Measurements from ENCODE around the gene CES4A.
"Not testable (repeated sequence)": the region's sequence is repeated elsewhere in the genome, so short reads cannot be mapped to it uniquely, and the experiment has no call there.

CES4A gene

DNA sequence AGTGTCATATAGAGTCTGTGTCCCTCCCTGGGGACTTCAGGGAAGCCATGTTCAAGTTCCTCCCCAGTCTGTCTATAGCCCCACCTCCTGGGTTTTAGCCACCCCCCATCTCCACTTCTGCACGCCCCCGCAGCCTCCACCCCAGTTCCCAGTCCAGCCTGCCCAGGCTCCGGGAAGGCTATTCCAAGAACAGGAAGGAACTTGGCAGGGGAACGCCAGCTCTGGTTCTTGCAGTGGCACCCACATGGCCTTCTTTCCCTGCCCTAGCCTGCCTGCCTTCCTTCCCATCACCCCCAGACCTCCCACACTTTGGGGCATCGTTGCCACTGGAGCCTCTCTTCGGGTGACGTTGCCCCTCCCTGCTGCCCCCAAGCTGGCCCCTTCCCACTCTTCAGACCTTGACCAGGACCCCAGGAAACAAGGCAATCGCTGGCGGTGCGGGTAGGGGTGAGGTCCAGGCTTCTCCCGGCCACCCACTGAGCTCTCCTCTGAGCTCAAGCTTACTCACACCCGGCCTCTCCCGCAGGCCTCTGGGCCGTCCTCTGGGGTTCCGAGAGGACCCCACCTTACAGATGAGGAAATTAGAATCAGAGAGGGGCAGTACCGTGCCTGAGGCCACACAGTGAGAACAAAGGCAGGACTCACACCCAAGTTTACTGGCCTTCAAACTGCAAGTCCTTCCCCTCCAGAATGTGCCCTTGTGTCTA lies 9.2 kb upstream of the CES4A start:
- FAIRE-seq, result no peak
- DNase-seq (ENCODE audit: insufficient read length, low spot score), result no peak

DNA sequence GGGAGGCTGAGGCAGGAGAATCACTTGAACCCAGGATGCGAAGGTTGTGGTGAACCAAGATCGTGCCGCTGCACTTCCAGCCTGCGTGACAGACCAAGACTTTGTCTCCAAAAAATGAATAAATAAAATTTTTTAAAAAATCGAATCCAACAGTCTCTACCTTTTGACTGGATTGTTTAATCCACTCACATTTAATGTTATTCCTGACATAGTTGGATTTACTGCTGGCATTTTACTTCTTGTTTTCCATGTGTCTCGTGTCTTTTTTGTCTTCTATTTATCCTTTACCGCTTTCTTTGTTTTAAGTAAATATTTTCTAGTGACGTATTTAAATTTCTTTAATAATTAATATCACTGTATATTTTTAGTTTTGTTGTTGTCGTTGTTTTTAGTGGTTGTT lies 5.4 kb upstream of the CES4A start:
- TF ChIP-seq TAF1 (IDR thresholded peaks at IDR 0.05; ENCODE audit: low read depth, low read length) (no peak), POLR2AphosphoS5 (IDR thresholded peaks at IDR 0.05; ENCODE audit: low read depth, low read length) (no peak), POLR2A (IDR thresholded peaks at IDR 0.05; ENCODE audit: low read depth, low read length) (no peak), PAX5 (IDR thresholded peaks at IDR 0.05; ENCODE audit: insufficient read depth, low read length, severe bottlenecking) (no peak), SPI1 (IDR thresholded peaks at IDR 0.05; ENCODE audit: low read depth, low read length) (no peak), POU2F2 (IDR thresholded peaks at IDR 0.05; ENCODE audit: low read depth, low read length) (no peak)
- DNase-seq (ENCODE audit: insufficient read length, low spot score) (no peak), FAIRE-seq (no peak)

More for the DNA sequence above, 9.2 kb upstream of the CES4A start:
- TF ChIP-seq SPI1 (IDR thresholded peaks at IDR 0.05; ENCODE audit: low read depth, low read length) (no peak), POLR2AphosphoS5 (IDR thresholded peaks at IDR 0.05; ENCODE audit: low read depth, low read length) (no peak), POU2F2 (IDR thresholded peaks at IDR 0.05; ENCODE audit: low read depth, low read length) (no peak), TAF1 (IDR thresholded peaks at IDR 0.05; ENCODE audit: low read depth, low read length) (no peak), POLR2A (IDR thresholded peaks at IDR 0.05; ENCODE audit: low read depth, low read length) (no peak), PAX5 (IDR thresholded peaks at IDR 0.05; ENCODE audit: insufficient read depth, low read length, severe bottlenecking) (no peak)

DNA sequence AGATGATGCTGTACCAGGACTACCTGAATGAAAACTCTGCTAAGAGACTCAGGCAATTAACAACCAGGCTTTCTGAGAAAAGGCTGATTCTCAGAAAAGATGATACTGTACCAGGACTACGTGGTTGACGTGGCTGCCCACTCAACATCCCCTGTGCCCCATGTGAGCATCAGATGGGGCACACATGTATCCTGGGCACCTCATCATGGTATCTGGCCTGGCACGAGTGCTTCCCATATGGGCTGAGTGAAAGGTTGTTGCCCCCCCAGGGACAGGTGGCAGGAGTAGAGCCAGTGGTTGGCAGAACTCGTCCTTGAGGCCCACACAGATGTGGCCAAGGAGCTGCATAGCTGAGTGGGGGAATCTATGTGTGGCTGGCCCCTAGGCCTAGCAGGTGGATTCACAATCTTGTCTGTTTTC lies 3.5 kb upstream of the CES4A start:
- TF ChIP-seq POLR2AphosphoS5 (IDR thresholded peaks at IDR 0.05; ENCODE audit: low read depth, low read length) (no peak), PAX5 (IDR thresholded peaks at IDR 0.05; ENCODE audit: insufficient read depth, low read length, severe bottlenecking) (no peak), TAF1 (IDR thresholded peaks at IDR 0.05; ENCODE audit: low read depth, low read length) (no peak), SPI1 (IDR thresholded peaks at IDR 0.05; ENCODE audit: low read depth, low read length) (no peak), POU2F2 (IDR thresholded peaks at IDR 0.05; ENCODE audit: low read depth, low read length) (no peak), POLR2A (IDR thresholded peaks at IDR 0.05; ENCODE audit: low read depth, low read length) (no peak)
- no peak for FAIRE-seq
- no peak for DNase-seq (ENCODE audit: insufficient read length, low spot score)

DNA sequence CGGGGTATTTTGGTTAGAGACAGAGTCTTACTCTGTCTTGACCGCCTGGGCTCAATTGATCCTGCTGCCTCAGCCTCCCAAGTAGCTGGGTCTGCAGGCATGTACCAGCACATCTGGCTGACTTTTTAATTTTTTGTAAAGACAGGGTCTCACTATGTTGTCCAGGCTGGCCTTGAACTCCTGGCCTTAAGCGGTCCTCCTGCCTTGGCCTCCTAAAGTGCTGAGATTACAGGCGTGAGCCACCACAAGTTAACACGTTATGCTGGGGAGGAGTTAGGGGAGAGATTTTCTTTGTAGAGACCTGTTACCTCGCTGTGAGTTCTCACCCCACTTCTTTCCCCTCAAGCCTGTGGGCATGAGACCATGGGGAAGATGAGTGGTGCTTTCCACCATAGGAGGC lies 1.8 kb upstream of the CES4A start:
- TF ChIP-seq POLR2AphosphoS5 (IDR thresholded peaks at IDR 0.05; ENCODE audit: low read depth, low read length), result no peak
- TF ChIP-seq POU2F2 (IDR thresholded peaks at IDR 0.05; ENCODE audit: low read depth, low read length), result no peak
- no peak for TF ChIP-seq POLR2A (IDR thresholded peaks at IDR 0.05; ENCODE audit: low read depth, low read length)
- TF ChIP-seq SPI1 (IDR thresholded peaks at IDR 0.05; ENCODE audit: low read depth, low read length), result no peak
- TF ChIP-seq TAF1 (IDR thresholded peaks at IDR 0.05; ENCODE audit: low read depth, low read length), result no peak
- TF ChIP-seq PAX5 (IDR thresholded peaks at IDR 0.05; ENCODE audit: insufficient read depth, low read length, severe bottlenecking), result no peak
- DNase-seq (ENCODE audit: insufficient read length, low spot score), result no peak
- no peak for FAIRE-seq

DNA sequence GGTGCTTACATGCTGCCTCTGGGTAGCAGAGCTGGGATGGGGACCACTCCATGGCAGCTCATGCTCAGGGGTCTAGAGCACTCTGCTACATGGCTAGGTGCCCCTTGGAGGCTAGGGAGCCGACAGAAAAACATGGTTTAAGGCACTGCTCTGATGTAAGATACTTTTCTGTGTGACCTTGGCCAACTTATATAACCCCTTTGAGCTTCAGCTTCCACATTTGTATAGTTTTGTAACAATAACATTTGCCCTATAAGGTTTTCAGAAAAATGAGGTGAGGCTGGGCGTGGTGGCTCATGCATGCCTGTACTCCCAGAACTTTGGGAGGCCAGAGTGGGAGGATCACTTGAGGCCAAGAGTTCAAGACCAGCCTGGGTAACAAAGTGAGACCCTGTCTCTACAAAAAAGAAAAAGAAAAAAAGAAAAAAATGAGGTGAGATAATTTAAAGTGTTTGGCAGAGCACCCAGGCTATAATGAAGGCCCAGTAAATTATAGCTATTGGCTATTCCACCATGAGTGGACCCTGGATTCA lies 3.2 kb downstream of the CES4A start:
- no peak for DNase-seq (ENCODE audit: insufficient read length, low spot score)
- TF ChIP-seq SPI1 (IDR thresholded peaks at IDR 0.05; ENCODE audit: low read depth, low read length), result no peak
- TF ChIP-seq POLR2AphosphoS5 (IDR thresholded peaks at IDR 0.05; ENCODE audit: low read depth, low read length), result no peak
- FAIRE-seq, result no peak

DNA sequence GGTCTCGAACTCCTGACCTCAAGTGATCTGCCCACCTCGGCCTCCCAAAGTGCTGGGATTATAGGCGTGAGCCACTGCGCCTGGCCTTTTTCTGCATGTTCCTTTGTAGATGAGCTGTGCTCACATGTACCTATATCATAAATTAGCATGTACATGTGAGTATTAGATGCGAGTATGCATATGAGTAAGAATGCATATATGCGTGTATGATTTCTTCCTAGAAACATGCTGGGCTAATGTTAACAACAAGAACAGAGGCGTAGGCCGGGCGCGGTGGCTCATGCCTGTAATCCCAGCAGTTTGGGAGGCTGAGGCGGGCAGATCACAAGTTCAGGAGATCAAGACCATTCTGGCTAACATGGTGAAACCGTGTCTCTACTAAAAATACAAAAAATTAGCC lies 5.2 kb downstream of the CES4A start:
- FAIRE-seq; DNase-seq (ENCODE audit: insufficient read length, low spot score): not testable (repeated sequence)

DNA sequence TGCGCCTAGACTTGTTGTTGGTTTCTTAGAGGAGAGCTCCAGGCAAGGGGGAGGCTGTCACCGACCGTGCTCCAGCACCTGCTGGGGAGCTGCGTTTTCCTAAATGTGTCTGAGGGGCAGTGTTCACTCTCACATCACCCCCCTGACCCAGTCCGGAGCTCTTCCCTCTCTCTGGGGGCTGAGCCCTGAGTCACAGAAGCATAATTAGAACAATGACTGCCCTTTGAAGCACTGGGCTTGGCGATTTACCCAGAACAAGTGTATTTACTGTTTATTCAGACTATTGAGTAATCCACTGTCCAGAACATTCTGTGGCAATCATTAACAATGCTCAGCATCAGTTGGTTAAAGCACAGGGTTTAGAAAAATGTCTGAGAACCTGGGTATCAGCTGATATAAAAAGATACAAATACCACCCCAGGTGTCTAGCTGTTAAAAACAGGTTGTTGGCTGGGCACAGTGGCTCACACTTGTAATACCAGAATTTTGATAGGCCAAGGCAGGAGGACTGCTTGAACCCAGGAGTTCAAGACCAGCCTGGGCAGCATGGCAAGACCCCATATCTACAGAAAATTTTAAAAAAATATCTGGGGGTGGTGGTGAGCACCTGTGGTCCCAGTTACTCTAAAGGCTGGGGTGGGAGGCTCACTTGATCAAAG lies 8.1 kb downstream of the CES4A start:
- DNase-seq (ENCODE audit: insufficient read length, low spot score) (no peak), FAIRE-seq (no peak)
- TF ChIP-seq SPI1 (IDR thresholded peaks at IDR 0.05; ENCODE audit: low read depth, low read length), result no peak
- no peak for TF ChIP-seq PAX5 (IDR thresholded peaks at IDR 0.05; ENCODE audit: insufficient read depth, low read length, severe bottlenecking)

DNA sequence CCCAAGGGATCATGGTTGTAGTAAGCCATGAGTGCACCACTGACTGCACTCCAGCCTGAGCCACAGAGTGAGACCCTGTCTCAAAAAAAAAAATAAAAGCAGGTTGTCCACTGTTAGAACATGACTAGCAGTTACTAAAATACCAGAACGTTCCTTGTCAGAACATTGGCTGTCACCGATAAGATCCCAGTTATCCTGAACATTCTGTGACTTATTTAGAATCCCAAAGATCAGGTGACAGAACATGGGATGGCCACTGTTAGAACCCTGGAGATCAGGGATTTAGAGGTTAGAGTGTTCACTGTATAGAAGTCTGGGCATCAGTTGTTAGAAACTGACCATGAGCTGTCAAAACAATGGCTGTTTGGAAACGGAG lies 8.6 kb downstream of the CES4A start:
- no peak for FAIRE-seq
- TF ChIP-seq SPI1 (IDR thresholded peaks at IDR 0.05; ENCODE audit: low read depth, low read length) (no peak), POLR2A (IDR thresholded peaks at IDR 0.05; ENCODE audit: low read depth, low read length) (no peak), POLR2AphosphoS5 (IDR thresholded peaks at IDR 0.05; ENCODE audit: low read depth, low read length) (no peak), TAF1 (IDR thresholded peaks at IDR 0.05; ENCODE audit: low read depth, low read length) (no peak), POU2F2 (IDR thresholded peaks at IDR 0.05; ENCODE audit: low read depth, low read length) (no peak)
- DNase-seq (ENCODE audit: insufficient read length, low spot score), result no peak

DNA sequence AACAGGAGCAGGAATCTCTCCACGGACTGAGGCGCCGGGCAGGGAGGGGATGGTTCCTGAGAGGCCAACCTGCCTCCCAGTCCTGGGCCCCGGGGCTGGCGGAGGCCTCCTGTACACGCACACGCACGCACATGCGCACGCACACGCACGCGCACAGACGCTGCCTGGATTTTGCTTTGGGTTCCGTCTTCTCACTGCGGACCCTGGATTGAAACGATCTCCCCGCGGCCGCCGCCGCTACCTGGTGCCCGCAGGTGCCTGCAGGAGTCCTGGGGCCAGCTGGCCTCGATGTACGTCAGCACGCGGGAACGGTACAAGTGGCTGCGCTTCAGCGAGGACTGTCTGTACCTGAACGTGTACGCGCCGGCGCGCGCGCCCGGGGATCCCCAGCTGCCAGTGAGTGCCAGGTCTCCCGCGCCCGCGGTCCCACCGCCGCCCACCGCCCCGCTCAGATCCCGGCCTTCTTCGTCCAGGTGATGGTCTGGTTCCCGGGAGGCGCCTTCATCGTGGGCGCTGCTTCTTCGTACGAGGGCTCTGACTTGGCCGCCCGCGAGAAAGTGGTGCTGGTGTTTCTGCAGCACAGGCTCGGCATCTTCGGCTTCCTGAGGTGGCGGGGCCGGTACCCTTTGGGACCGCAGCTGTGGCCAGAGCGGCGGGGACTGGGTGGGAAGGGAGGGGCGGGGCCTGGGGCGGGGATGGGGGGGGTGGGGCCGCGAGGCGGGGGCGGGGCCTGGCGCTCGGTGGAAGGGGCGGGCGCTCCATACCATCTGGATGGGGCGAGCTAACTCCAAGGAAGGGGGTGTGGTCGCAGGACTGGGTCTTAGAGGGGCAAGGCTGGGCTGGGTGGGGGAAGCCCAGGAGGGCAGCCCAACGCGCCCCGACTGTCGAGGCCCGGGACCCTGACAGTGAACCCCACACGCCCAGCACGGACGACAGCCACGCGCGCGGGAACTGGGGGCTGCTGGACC lies 12.3 kb downstream of the CES4A start:
- no peak for TF ChIP-seq SPI1 (IDR thresholded peaks at IDR 0.05; ENCODE audit: low read depth, low read length)
- no peak for TF ChIP-seq POU2F2 (IDR thresholded peaks at IDR 0.05; ENCODE audit: low read depth, low read length)
- TF ChIP-seq POLR2A (IDR thresholded peaks at IDR 0.05; ENCODE audit: low read depth, low read length), result no peak
- no peak for TF ChIP-seq TAF1 (IDR thresholded peaks at IDR 0.05; ENCODE audit: low read depth, low read length)
- TF ChIP-seq PAX5 (IDR thresholded peaks at IDR 0.05; ENCODE audit: insufficient read depth, low read length, severe bottlenecking), result no peak
- TF ChIP-seq POLR2AphosphoS5 (IDR thresholded peaks at IDR 0.05; ENCODE audit: low read depth, low read length), result no peak
- FAIRE-seq, result peak; percentile 93

More for the DNA sequence above, 12.3 kb downstream of the CES4A start:
- DNase-seq (ENCODE audit: insufficient read length, low spot score), result peak; percentile 72
